ENCODE data around the gene FLCN. TPM values are rescaled to one million over a fixed set of nuclear protein-coding genes. Genes with fewer than 3 reads are reported as not detected.

Gene FLCN
- total RNA-seq, 2 experiments from 2014 or later: 36.2 to 47.7 TPM

DNA sequence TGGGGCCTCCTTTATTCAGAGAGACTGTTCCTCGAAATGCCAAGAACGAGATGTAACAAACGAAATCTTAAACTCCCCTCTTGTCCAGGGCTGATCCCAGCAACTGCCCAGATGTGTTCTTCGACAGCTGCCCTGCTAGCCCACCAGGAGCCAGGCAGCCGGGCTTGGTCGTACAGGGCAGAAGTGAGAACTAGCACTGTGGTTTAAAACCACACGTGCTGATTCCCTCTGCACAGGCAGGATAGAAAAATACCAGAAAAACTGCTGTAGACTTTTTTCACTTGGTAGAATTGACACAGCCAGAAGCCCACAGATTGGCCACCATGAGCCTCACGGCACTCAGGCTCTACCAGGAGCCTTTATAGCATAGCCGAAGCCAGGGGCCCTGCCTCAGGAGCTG, 64.0 kb downstream of the FLCN start:
- CTCF ChIA-PET: interaction anchor here (0.9 to 1.8 kb wide), 2 partner anchors 9 to 11 kb away, joined by 4 to 5 read pairs; no protein-coding TSS in a partner anchor
- peaks cover 36% of the 10 kb centered on the region for H3K36me3 Mint-ChIP-seq
- DNase-seq (peak; percentile 59), ATAC-seq (peak; percentile 59)
- no peaks in the 10 kb centered on the region for H3K9me3 Mint-ChIP-seq (ENCODE audit: low read depth)
- peak overlapping the region; percentile 84 for H3K27ac Mint-ChIP-seq
- no peak overlapping the region for H3K4me3 Mint-ChIP-seq
- H3K27me3 Mint-ChIP-seq: no peaks in the 10 kb centered on the region
- peaks cover 66% of the 10 kb centered on the region for H3K4me1 Mint-ChIP-seq

DNA sequence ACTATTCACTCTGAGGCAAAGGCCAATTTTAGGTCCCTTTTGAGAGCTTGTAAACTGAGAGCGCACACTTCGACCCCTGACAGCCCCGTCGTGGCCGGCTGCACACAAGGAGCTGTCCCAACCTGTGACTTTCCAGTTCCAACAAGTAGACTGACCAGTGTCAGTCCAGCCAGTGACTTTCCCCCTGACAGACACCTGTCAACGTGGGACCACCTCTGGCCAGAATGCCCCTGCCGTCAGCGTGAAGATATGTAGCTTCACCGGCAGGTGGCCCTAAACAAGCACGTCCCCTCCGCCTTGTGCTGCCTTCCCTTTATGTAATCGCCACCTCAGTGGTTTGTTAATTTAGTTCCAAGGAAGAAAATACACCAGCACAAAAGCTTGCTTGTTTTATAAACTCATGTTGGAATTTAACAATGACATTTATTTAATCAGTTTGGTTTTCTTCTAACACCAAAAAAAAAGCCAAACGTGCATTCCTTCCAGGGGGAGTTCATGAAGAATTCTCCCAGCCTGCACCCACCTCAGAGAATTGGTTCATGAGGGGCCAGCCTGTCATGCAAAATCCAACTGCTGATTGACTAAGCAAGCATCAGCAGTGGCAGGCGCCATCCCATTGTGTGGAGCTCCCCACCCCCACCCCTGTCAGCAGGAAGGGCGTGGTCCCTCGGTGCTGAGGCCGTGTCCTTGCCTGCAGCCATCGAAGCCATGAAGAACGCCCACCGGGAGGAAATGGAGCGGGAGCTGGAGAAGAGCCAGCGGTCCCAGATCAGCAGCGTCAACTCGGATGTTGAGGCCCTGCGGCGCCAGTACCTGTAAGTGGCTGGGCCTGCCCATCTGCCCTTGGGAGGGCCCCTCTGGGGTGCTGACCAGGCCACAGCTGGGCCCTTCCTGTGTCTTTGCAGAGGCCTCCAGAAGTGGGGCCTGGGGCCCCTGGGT, 64.7 kb downstream of the FLCN start:
- DNase-seq (no peak), ATAC-seq (no peak)
- Mint-ChIP-seq H3K9me3 (ENCODE audit: low read depth) (no peaks in the 10 kb centered on the region), H3K4me1 (peaks cover 59% of the 10 kb centered on the region), H3K27me3 (no peaks in the 10 kb centered on the region), H3K27ac (peak overlapping the region; percentile 84), H3K36me3 (peaks cover 31% of the 10 kb centered on the region), H3K4me3 (no peak overlapping the region)
- CTCF ChIA-PET: interaction anchor here (0.8 to 1.8 kb wide), 4 partner anchors 9 to 40 kb away, joined by 4 to 5 read pairs (median 4); no protein-coding TSS in a partner anchor

DNA sequence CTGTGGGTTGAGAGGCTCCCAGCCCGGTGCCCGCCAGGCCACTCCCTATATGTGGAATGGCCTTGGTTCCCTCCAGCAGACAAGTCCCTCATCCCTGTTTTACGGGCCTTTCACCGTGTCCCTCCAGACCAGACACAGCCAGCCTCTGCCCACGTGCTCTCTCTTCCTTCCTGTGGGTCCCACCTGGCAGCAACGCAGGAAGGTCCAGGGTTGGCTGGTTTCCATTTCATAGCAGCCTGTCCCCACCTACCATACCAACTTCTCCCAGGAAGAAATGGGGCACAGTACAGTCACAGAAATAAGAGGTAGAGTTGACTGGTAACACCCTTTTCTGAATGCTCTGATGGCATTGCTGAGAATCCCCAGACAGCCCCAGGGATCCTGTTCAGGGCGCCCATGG, 65.8 kb downstream of the FLCN start:
- ATAC-seq (no peak), DNase-seq (no peak)
- CTCF ChIA-PET: interaction anchor here (0.8 to 1.3 kb wide), 2 partner anchors 25 to 41 kb away, joined by 4 to 5 read pairs; no protein-coding TSS in a partner anchor
- no peaks in the 10 kb centered on the region for H3K9me3 Mint-ChIP-seq (ENCODE audit: low read depth)
- H3K4me1 Mint-ChIP-seq: peaks cover 50% of the 10 kb centered on the region
- no peaks in the 10 kb centered on the region for H3K27me3 Mint-ChIP-seq
- H3K36me3 Mint-ChIP-seq: peaks cover 22% of the 10 kb centered on the region
- H3K27ac Mint-ChIP-seq: peak overlapping the region; percentile 24
- no peak overlapping the region for H3K4me3 Mint-ChIP-seq

DNA sequence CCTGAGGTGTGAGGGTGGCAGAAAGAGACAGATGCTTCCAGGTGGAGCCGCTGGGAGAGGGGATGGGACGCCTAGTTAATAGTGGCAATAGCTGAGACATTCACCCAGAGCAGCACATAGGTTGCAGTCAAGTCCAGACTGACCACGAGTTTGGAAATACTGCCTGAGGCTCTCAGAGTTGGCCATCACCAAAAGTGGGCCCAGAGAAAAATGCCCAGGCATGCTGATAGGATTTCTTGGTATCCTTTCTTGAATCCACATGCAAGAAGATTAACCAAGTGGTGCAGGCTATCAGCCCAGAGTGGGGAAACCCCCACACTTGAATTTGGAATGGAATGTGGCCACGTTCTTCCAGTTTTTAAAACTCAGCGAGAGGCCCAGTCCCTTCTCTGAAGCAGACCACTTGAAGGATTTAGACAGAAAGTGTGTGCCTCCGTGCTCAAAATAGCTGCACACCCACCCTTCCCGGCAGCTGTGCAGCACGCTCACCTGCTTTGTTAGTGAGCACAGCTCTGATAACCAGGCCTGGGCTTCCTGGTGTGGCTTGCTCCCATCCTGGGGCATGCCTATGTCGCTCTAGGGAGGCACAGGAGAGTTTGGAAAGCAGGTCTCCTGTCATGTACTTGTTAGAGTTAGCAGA, 66.5 kb downstream of the FLCN start:
- DNase-seq (no peak), ATAC-seq (no peak)
- H3K36me3 Mint-ChIP-seq: peaks cover 22% of the 10 kb centered on the region
- H3K27me3 Mint-ChIP-seq: no peaks in the 10 kb centered on the region
- H3K4me1 Mint-ChIP-seq: peaks cover 43% of the 10 kb centered on the region
- H3K4me3 Mint-ChIP-seq: no peak overlapping the region
- CTCF ChIA-PET: no interaction called here
- H3K9me3 Mint-ChIP-seq (ENCODE audit: low read depth): no peaks in the 10 kb centered on the region
- peak overlapping the region; percentile 38 for H3K27ac Mint-ChIP-seq

DNA sequence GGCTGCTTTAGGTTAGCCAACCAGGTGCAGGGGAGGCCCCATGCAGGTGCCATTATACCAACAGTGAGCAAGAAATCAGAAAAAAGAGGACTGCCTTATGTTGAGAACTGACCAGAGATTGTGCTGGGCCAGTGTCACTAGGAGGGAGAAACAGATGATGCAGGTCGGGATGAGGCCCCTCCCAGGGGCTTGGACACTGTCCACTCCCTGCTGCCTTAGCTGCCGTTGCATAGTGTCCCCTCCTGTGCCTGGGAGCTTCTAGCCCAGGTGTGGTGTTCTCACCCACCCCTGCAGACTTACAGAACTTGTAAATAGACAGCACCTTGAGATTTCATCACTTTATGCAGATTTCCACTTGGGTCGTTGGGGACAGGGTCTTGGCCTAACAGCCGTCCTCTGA, 67.6 kb downstream of the FLCN start:
- H3K4me1 Mint-ChIP-seq: peaks cover 35% of the 10 kb centered on the region
- peaks cover 17% of the 10 kb centered on the region for H3K36me3 Mint-ChIP-seq
- no peak overlapping the region for H3K27ac Mint-ChIP-seq
- DNase-seq (no peak), ATAC-seq (no peak)
- CTCF ChIA-PET: no interaction called here
- no peak overlapping the region for H3K4me3 Mint-ChIP-seq
- no peaks in the 10 kb centered on the region for H3K27me3 Mint-ChIP-seq
- no peaks in the 10 kb centered on the region for H3K9me3 Mint-ChIP-seq (ENCODE audit: low read depth)

DNA sequence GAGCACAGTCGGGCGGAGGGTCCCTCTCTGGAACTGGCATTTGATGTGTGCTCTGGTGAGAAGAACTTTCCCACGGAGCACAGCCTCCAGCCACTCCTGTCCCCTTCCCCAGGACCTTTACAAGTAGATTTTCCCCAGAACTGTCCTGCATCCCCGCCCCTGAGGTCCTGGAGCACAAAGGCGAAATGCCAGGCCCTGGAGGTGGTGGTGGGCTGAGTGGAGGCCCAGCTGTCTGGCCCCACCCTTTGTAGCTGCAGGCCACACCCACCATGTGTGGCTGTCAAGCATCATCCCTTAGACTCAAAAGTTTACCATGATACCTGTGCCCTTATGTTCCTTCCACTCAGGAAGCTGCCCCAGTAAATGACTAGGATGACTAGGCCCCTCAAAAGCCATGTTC, 68.6 kb downstream of the FLCN start:
- CTCF ChIA-PET: no interaction called here
- H3K36me3 Mint-ChIP-seq: peaks cover 9% of the 10 kb centered on the region
- ATAC-seq (no peak), DNase-seq (no peak)
- no peak overlapping the region for H3K27ac Mint-ChIP-seq
- no peak overlapping the region for H3K4me3 Mint-ChIP-seq
- no peaks in the 10 kb centered on the region for H3K27me3 Mint-ChIP-seq
- H3K9me3 Mint-ChIP-seq (ENCODE audit: low read depth): no peaks in the 10 kb centered on the region
- peaks cover 26% of the 10 kb centered on the region for H3K4me1 Mint-ChIP-seq

DNA sequence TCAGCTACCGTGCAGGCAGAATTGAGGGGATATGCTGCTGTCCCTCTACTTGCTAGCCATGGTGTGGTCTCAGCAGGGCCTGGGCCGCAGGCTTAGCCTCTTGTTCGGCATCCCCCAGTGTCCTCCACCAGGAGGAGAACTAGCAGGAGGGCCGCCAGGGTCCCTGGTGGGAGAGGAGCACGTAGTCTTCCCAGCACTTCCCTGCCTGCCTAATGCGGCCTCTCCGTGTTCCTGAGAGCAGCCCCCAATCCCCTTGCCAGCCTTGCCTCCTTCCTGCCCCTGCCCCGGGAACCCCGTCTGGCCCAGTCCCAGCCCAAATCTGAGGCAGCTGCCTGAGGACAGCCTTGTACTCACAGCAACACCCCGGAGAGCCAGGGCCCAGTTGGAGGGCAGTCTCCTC, 69.0 kb downstream of the FLCN start:
- CTCF ChIA-PET: interaction anchor here (0.6 kb wide), 1 partner anchor 165 kb away, joined by 3 read pairs; no protein-coding TSS in a partner anchor

DNA sequence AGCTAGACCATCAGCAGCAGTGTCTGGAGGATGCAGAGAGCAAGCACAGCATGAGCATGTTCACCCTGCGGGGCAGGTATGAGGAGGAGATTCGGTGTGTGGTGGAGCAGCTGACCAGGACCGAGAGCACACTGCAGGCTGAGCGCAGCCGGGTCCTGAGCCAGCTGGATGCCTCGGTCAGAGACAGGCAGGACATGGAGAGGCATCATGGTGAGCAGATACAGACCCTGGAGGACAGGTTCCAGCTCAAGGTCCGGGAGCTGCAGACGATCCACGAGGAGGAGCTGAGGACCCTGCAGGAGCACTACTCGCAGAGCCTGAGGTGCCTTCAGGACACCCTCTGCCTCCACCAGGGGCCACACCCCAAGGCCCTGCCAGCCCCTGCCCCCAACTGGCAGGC, 69.6 kb downstream of the FLCN start:
- Mint-ChIP-seq H3K9me3 (ENCODE audit: low read depth) (no peaks in the 10 kb centered on the region), H3K36me3 (peaks cover 5% of the 10 kb centered on the region), H3K27ac (no peak overlapping the region), H3K27me3 (no peaks in the 10 kb centered on the region), H3K4me3 (no peak overlapping the region), H3K4me1 (peaks cover 16% of the 10 kb centered on the region)
- DNase-seq (no peak), ATAC-seq (no peak)
- CTCF ChIA-PET: interaction anchor here (0.6 to 1.3 kb wide), 2 partner anchors 10 to 165 kb away, joined by 3 read pairs; no protein-coding TSS in a partner anchor

More for the DNA sequence above, 69.0 kb downstream of the FLCN start:
- ATAC-seq (no peak), DNase-seq (no peak)
- Mint-ChIP-seq H3K9me3 (ENCODE audit: low read depth) (no peaks in the 10 kb centered on the region), H3K4me3 (no peak overlapping the region), H3K36me3 (peaks cover 8% of the 10 kb centered on the region), H3K4me1 (peaks cover 23% of the 10 kb centered on the region), H3K27ac (no peak overlapping the region), H3K27me3 (no peaks in the 10 kb centered on the region)

DNA sequence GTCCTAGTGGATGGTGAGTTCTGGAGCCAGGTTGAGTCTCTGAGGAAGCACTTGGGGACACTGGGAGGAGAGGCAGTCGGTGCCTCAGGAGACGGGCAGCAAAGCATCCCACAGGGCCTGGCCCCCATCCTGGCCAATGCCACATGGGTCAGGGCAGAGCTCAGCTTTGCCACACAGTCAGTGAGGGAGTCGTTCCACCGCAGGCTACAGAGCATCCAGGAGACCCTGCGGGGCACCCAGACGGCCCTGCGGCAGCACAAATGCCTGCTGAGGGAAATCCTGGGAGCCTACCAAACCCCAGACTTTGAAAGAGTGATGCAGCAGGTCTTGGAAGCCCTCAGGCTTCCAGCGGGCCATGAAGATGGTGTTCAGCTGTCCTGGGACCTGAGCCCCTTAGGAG, 70.5 kb downstream of the FLCN start:
- Mint-ChIP-seq H3K36me3 (peaks cover 3% of the 10 kb centered on the region), H3K27ac (no peak overlapping the region), H3K4me3 (no peak overlapping the region), H3K9me3 (ENCODE audit: low read depth) (no peaks in the 10 kb centered on the region), H3K27me3 (no peaks in the 10 kb centered on the region), H3K4me1 (peaks cover 8% of the 10 kb centered on the region)
- CTCF ChIA-PET: interaction anchor here (1.3 kb wide), 1 partner anchor 10 kb away, joined by 3 read pairs; no protein-coding TSS in a partner anchor
- DNase-seq: no peak
- ATAC-seq: no peak

DNA sequence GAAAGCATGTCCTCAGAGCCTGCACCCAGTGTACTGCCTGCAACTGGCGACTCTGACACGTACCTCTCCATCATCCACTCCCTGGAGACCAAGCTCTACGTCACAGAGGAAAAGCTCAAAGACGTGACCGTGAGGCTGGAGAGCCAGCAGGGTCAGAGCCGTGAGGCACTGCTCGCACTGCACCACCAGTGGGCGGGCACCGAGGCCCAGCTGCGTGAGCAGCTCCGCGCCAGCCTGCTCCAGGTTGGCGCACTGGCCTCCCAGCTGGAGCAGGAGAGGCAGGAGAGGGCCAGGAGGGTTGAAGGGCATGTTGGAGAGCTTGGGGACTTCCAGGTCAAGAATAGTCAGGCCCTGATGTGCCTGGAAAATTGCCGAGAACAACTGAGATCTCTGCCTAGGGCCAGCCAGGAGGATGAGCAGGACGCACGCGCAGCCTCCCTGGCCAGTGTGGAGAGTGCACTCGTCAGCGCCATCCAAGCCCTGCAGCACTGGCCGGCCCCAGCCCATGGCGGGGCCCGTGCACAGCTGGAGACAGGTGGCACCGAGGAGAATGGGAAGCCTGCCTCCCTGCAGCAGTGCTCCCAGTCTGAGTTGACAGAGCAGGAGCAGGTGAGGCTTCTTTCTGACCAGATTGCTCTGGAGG, 71.2 kb downstream of the FLCN start:
- H3K9me3 Mint-ChIP-seq (ENCODE audit: low read depth): no peaks in the 10 kb centered on the region
- DNase-seq (no peak), ATAC-seq (no peak)
- CTCF ChIA-PET: no interaction called here
- no peak overlapping the region for H3K4me3 Mint-ChIP-seq
- peaks cover 2% of the 10 kb centered on the region for H3K4me1 Mint-ChIP-seq
- H3K36me3 Mint-ChIP-seq: no peaks in the 10 kb centered on the region
- H3K27ac Mint-ChIP-seq: no peak overlapping the region
- no peaks in the 10 kb centered on the region for H3K27me3 Mint-ChIP-seq

DNA sequence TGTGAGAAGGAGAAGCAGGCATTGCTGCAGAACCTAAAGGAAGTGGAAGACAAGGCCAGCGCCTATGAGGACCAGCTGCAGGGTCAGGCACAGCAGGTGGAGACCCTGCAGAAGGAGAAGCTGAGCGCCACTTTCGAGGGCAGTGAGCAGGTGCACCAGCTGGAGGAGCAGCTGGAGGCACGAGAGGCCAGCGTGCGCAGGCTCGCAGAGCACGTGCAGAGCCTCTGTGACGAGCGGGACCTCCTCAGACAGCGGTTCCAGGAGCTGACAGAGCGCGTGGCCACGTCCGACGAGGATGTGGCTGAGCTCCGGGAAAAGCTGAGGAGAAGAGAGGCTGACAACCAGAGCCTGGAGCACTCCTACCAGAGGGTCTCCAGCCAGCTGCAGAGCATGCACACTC, 72.3 kb downstream of the FLCN start:
- DNase-seq (no peak), ATAC-seq (no peak)
- H3K9me3 Mint-ChIP-seq (ENCODE audit: low read depth): no peaks in the 10 kb centered on the region
- H3K36me3 Mint-ChIP-seq: peaks cover 2% of the 10 kb centered on the region
- CTCF ChIA-PET: interaction anchor here (1.0 kb wide), 1 partner anchor 13 kb away, joined by 3 read pairs; no protein-coding TSS in a partner anchor
- no peak overlapping the region for H3K4me3 Mint-ChIP-seq
- no peaks in the 10 kb centered on the region for H3K27me3 Mint-ChIP-seq
- no peak overlapping the region for H3K27ac Mint-ChIP-seq
- H3K4me1 Mint-ChIP-seq: no peaks in the 10 kb centered on the region

DNA sequence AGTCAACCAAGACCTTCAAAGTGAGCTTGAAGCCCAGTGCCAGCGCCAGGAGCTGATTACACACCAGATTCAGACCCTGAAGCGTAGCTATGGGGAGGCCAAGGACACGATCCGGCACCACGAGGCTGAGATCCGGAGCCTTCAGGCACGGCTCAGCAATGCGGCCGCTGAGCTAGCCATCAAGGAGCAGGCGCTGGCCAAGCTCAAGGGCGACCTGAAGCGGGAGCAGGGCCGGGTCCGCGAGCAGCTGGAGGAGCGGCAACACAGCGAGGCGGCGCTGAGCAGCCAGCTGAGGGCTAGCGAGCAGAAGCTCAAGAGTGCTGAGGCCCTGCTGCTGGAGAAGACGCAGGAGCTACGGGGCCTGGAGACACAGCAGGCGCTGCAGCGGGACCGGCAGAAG, 72.8 kb downstream of the FLCN start:
- no peaks in the 10 kb centered on the region for H3K27me3 Mint-ChIP-seq
- no peak overlapping the region for H3K27ac Mint-ChIP-seq

More for the DNA sequence above, 72.8 kb downstream of the FLCN start:
- DNase-seq (no peak), ATAC-seq (no peak)
- peaks cover 2% of the 10 kb centered on the region for H3K36me3 Mint-ChIP-seq
- CTCF ChIA-PET: interaction anchor here (1.0 to 1.4 kb wide), 2 partner anchors 8 to 14 kb away, joined by 3 to 5 read pairs; no protein-coding TSS in a partner anchor
- no peak overlapping the region for H3K4me3 Mint-ChIP-seq
- H3K9me3 Mint-ChIP-seq (ENCODE audit: low read depth): no peaks in the 10 kb centered on the region
- H3K4me1 Mint-ChIP-seq: no peaks in the 10 kb centered on the region
